GM12864 (cell line): ENCODE data around the gene ZSWIM6.

Experiments
- DNase-seq: peaks from one replicate; pipeline ENCODE4 v3.0.0-alpha.2; 2011; ENCODE audit warnings: low read depth
- H3K4me3 ChIP-seq: 2 replicates; pipeline ENCODE4 v1.5.1; 2011; ENCODE audit warnings: mild to moderate bottlenecking, low read depth, low read length, control low read depth
- TF ChIP-seq, protein P1 (sequence below): IDR thresholded peaks from 2 replicates; pipeline ENCODE4 v1.5.1; 2011; ENCODE audit warnings: low read depth, mild to moderate bottlenecking, moderate library complexity, low read length, control low read depth, inconsistent platforms; ENCODE audit errors: missing control alignments

ZSWIM6 gene

DNA sequence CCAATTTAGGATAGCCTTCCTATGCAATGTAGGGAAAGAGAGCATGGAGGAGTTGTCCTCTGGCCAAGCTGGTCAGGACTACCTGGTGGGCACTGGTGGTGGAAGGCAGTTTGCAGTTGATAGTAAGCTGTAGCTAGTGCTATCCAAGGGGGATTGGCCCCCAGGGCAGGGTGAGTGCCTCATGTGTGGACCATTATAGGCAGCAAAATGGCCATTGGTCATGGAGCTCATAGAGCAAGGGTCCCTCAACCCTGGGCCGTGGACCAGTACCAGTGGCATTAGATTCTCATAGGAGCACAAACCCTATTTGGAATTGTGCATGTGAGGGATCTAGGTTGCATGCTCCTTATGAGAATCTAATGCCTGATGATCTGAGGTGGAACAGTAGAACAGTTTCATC is 139.3 kb downstream of the ZSWIM6 start:
- H3K4me3 ChIP-seq, result no peak overlapping the region
- DNase-seq, result no peak
- TF ChIP-seq, protein P1, sequence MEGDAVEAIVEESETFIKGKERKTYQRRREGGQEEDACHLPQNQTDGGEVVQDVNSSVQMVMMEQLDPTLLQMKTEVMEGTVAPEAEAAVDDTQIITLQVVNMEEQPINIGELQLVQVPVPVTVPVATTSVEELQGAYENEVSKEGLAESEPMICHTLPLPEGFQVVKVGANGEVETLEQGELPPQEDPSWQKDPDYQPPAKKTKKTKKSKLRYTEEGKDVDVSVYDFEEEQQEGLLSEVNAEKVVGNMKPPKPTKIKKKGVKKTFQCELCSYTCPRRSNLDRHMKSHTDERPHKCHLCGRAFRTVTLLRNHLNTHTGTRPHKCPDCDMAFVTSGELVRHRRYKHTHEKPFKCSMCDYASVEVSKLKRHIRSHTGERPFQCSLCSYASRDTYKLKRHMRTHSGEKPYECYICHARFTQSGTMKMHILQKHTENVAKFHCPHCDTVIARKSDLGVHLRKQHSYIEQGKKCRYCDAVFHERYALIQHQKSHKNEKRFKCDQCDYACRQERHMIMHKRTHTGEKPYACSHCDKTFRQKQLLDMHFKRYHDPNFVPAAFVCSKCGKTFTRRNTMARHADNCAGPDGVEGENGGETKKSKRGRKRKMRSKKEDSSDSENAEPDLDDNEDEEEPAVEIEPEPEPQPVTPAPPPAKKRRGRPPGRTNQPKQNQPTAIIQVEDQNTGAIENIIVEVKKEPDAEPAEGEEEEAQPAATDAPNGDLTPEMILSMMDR, result no peak

DNA sequence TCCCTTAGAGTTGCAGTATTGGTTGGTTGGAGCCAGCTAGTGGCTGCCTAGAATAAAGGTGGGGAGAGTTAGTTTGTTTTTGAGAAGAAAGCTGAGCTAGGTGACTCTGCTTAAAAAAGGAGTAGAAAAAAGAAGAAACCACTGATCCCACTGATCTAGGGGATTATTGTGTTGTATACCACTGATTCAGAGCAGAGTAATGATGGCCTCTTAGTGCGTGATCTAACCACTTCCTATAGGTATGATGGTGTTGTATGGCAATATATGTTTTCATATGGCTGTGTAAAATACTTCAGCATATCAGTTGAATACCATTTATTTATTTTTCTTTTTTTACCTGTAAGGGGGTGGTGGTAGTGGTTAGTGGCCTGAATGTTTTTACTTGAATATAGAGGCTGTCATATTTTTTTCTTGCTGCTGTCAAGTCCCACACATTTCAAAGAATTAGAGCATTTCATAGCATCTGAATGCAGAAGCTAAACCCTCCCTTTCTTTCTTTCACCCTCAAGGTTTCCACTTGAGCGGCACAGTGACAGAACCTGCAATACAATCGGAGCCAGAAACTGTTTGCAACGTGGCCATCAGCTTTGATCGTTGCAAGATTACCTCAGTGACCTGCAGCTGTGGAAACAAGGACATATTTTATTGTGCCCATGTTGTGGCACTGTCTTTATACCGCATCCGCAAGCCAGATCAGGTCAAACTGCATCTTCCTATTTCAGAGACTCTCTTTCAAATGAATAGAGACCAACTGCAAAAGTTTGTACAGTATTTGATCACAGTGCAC is 140.3 kb downstream of the ZSWIM6 start:
- DNase-seq, result no peak
- H3K4me3 ChIP-seq, result no peak overlapping the region
- TF ChIP-seq, protein P1, result no peak

DNA sequence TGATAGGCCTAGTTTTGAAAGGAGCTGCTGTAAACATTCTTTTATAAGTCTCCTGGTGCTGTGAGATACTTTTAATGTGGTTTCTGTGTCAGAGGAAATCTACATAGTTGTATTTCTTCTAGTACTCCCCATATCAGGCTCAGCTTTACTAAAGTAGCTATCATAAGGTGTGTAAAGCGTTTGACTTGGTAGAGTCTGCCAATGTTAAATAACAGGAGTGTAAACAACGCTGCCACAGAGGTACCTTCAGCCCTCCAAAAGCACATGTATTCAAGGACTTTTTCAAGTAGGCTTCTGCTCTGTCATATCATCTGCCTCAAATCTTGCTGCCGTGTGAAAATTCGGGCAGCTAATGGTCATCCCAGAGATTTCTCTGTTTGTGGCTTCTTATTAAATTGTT is 142.7 kb downstream of the ZSWIM6 start:
- H3K4me3 ChIP-seq, result no peak overlapping the region

DNA sequence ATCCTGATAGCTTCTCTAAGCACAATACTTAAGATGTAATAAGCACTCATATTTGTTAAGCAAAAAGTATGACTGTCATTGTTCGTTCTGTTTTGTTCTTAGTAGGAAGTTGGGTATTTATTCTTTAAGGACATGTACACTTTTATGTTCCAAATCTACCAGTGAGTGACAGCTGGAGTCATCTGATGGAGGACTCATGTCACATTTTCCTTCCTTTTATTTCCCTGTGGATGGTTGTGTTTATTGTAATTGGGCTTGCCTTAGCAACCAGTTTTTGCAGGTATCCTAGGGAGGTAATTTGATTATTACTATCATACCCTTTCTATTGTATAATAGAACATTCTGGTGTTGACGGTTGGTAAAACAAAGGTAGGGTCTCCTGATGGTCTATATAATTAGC is 145.7 kb downstream of the ZSWIM6 start:
- TF ChIP-seq, protein P1, result no peak
- no peak for DNase-seq
- H3K4me3 ChIP-seq, result no peak overlapping the region

More for the DNA sequence above, 142.7 kb downstream of the ZSWIM6 start:
- TF ChIP-seq, protein P1, result no peak
- no peak for DNase-seq

DNA sequence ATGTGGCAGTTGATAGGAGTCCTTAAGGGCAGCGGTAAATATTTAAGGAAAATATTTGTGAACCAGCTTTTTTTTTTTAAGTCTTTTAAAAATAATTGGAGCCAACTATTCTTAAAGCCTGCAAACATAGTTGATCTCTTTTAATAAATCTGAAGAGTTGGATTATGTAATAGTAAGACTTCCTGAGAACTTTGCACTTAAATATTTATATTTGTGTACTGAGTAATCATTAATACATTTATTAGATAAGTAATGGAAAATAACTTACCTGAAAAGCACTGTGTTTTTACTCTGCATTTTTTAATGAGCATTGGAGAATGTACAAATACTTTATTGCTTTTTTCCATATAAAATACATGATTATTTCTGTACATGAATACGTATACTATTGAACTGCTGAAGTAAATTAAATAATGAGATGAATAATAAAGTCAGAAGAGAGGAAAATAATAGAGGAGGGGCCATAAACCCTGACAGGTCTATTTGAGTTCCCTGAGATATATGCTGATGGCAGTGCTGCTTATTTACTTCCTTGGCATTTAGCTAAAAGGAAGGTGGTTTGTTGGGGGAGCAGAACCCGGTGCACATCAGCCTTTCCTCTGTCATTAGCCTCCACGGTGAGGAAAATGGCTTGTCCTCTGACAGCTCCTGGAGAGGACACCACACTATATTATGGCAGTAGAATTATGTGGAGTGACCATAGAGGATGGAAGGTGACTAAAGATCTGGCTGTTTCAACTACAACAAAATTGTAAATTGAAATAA is 148.0 kb downstream of the ZSWIM6 start:
- H3K4me3 ChIP-seq, result no peak overlapping the region
- no peak for DNase-seq
- TF ChIP-seq, protein P1, result no peak

DNA sequence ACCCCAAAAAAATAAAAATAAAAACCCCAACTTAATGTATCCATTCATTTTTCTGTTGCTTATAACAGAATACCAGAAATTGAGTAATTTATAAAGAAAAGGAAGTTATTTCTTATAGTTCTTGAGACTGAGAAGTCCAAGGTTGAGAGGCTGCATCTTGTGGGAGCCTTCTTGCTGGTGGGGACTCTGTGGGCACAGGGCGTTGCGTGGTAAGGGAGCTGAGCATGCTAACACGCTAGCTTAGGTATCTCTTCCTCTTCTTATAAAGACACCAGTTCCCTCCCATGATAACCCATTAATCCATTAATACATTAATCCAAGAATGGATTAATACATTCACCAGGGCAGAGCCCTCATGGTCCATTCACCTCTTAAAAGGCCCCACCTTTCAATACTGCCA is 150.9 kb downstream of the ZSWIM6 start:
- DNase-seq, result no peak
- TF ChIP-seq, protein P1, result no peak

More for the DNA sequence above, 150.9 kb downstream of the ZSWIM6 start:
- H3K4me3 ChIP-seq, result no peak overlapping the region
